ENCODE results near the gene SSX5.
"Not testable (repeated sequence)": the region's sequence is repeated elsewhere in the genome, so short reads cannot be mapped to it uniquely, and the experiment has no call there.

SSX5 gene

DNA sequence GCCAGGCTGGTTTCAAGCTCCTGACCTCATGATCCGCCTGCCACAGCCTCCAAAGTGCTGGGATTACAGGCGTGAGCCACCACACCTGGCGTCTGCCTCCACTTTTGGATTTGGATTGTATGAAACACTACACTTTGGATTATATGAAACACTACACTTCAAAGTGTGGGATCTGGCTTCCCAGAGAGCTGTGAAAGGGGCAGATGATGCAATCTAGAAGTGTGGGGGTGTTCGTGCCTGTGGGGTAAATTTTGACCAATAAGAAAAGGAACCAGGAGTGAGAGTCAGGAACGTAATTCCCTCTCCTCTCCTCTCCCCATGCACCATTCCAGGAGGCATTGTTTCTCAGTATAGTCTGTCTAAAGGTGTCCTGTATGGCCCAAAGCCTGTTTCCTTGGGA, 14.7 kb downstream of the SSX5 start:
- H2BK5ac ChIP-seq (ENCODE audit: low read depth, low read length, poor library complexity); H3K14ac ChIP-seq (ENCODE audit: low read length); H3K4me1 ChIP-seq (ENCODE audit: control insufficient read depth in 1 of 2, insufficient read depth in 2 of 2, low read length in 2 of 2); H3K36me3 ChIP-seq (ENCODE audit: control insufficient read depth in 1 of 2, insufficient read depth in 2 of 2, low read length in 2 of 2); DNase-seq; H2AFZ ChIP-seq (ENCODE audit: insufficient read depth, low read length, poor library complexity); H3K27ac ChIP-seq (ENCODE audit: low read depth, low read length); H2BK120ac ChIP-seq (ENCODE audit: insufficient read depth, low read length, poor library complexity); H3K4me2 ChIP-seq (ENCODE audit: low read length); H4K8ac ChIP-seq (ENCODE audit: low read depth, low read length); H4K91ac ChIP-seq (ENCODE audit: low read depth, low read length); H3K79me2 ChIP-seq (ENCODE audit: control insufficient read depth, insufficient read depth, low read length, poor library complexity); H3K4ac ChIP-seq (ENCODE audit: low read depth, low read length); H3K9me3 ChIP-seq (ENCODE audit: insufficient read depth, low read depth, low read length); H3K27me3 ChIP-seq (ENCODE audit: insufficient read depth, low read length); H2AK5ac ChIP-seq (ENCODE audit: low read length); H2BK12ac ChIP-seq (ENCODE audit: low read length); H3K23ac ChIP-seq (ENCODE audit: low read length); H3K4me3 ChIP-seq (ENCODE audit: low read depth, low read length); H3K79me1 ChIP-seq (ENCODE audit: low read length); H4K12ac ChIP-seq (ENCODE audit: low read depth, low read length); H3K9ac ChIP-seq (ENCODE audit: low read length); H3K18ac ChIP-seq (ENCODE audit: low read length): not testable (repeated sequence)
- WGBS (ENCODE audit: extremely low coverage, insufficient coverage, insufficient read length), result no CpG with 5 or more reads among the region's 5 CpGs

DNA sequence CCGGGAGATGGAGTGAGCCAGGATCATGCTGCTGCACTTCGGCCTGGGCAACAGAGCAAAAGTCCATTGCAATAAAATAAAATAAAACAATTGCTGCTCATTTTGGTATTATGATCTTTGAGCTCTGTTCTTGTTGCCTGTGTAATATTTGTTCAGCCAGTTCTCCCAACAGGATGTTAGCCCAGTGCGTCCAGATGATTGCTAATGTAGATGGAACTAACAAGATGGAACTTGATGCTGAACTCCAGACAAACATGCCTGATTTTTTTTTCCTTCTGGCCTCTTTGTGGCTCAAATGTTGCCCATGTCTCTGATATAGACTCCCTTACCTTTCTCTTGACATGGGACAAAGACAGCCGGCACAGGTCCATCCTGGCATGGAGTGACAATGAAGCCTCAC, 15.8 kb downstream of the SSX5 start:
- Histone ChIP-seq H3K79me1 (ENCODE audit: low read length) (no peaks in the 10 kb centered on the region), H3K14ac (ENCODE audit: low read length) (no peak overlapping the region), H2BK5ac (ENCODE audit: low read depth, low read length, poor library complexity) (no peak overlapping the region), H4K8ac (ENCODE audit: low read depth, low read length) (no peak overlapping the region), H4K91ac (ENCODE audit: low read depth, low read length) (no peak overlapping the region), H3K79me2 (ENCODE audit: control insufficient read depth, insufficient read depth, low read length, poor library complexity) (no peaks in the 10 kb centered on the region), H3K4me1 (ENCODE audit: control insufficient read depth in 1 of 2, insufficient read depth in 2 of 2, low read length in 2 of 2) (no peaks in the 10 kb centered on the region), H3K4me2 (ENCODE audit: low read length) (no peak overlapping the region), H4K12ac (ENCODE audit: low read depth, low read length) (no peak overlapping the region), H3K23ac (ENCODE audit: low read length) (no peak overlapping the region), H3K27ac (ENCODE audit: low read depth, low read length) (no peak overlapping the region), H2BK120ac (ENCODE audit: insufficient read depth, low read length, poor library complexity) (no peak overlapping the region), H3K9ac (ENCODE audit: low read length) (no peak overlapping the region), H3K18ac (ENCODE audit: low read length) (no peak overlapping the region), H3K36me3 (ENCODE audit: control insufficient read depth in 1 of 2, insufficient read depth in 2 of 2, low read length in 2 of 2) (no peaks in the 10 kb centered on the region), H2AFZ (ENCODE audit: insufficient read depth, low read length, poor library complexity) (no peak overlapping the region), H3K27me3 (ENCODE audit: insufficient read depth, low read length) (no peaks in the 10 kb centered on the region), H3K9me3 (ENCODE audit: insufficient read depth, low read depth, low read length) (no peaks in the 10 kb centered on the region), H3K4me3 (ENCODE audit: low read depth, low read length) (no peak overlapping the region), H3K4ac (ENCODE audit: low read depth, low read length) (no peak overlapping the region), H2BK12ac (ENCODE audit: low read length) (no peak overlapping the region), H2AK5ac (ENCODE audit: low read length) (no peak overlapping the region)
- WGBS (ENCODE audit: extremely low coverage, insufficient coverage, insufficient read length), result no CpG with 5 or more reads among the region's 4 CpGs
- DNase-seq, result no peak

DNA sequence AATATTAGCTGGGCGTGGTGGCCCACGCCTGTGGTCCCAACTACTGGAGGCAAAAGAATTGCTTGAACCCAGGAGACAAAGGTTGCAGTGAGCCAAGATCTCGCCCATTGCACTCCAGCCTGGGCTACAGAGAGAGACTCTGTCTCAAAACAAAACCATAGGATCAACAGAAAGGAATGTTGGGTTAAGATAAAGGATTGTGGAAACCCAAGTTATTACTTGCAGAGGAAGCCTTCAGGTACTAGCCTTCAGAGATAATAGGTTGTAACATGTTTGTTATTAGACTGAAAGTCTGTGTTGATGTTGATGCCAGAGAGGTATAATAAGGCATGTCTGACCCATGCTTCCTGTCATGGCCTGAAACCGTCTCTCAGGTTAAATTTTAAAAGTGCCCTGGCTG, 16.9 kb downstream of the SSX5 start:
- DNase-seq, result no peak
- no peak overlapping the region for H3K18ac ChIP-seq (ENCODE audit: low read length)
- peak overlapping the region; percentile 30 for H4K12ac ChIP-seq (ENCODE audit: low read depth, low read length)
- H3K27ac ChIP-seq (ENCODE audit: low read depth, low read length), result no peak overlapping the region
- no peaks in the 10 kb centered on the region for H3K79me2 ChIP-seq (ENCODE audit: control insufficient read depth, insufficient read depth, low read length, poor library complexity)
- H3K4me2 ChIP-seq (ENCODE audit: low read length), result no peak overlapping the region
- no peak overlapping the region for H3K23ac ChIP-seq (ENCODE audit: low read length)
- no peak overlapping the region for H2BK5ac ChIP-seq (ENCODE audit: low read depth, low read length, poor library complexity)
- no peaks in the 10 kb centered on the region for H3K27me3 ChIP-seq (ENCODE audit: insufficient read depth, low read length)
- H3K79me1 ChIP-seq (ENCODE audit: low read length), result no peaks in the 10 kb centered on the region
- H3K4ac ChIP-seq (ENCODE audit: low read depth, low read length), result no peak overlapping the region
- no peak overlapping the region for H3K14ac ChIP-seq (ENCODE audit: low read length)
- H3K4me3 ChIP-seq (ENCODE audit: low read depth, low read length), result no peak overlapping the region
- H3K36me3 ChIP-seq (ENCODE audit: control insufficient read depth in 1 of 2, insufficient read depth in 2 of 2, low read length in 2 of 2), result no peaks in the 10 kb centered on the region
- no peak overlapping the region for H2BK120ac ChIP-seq (ENCODE audit: insufficient read depth, low read length, poor library complexity)
- H2AFZ ChIP-seq (ENCODE audit: insufficient read depth, low read length, poor library complexity), result no peak overlapping the region
- no peak overlapping the region for H4K8ac ChIP-seq (ENCODE audit: low read depth, low read length)
- no peaks in the 10 kb centered on the region for H3K4me1 ChIP-seq (ENCODE audit: control insufficient read depth in 1 of 2, insufficient read depth in 2 of 2, low read length in 2 of 2)
- no peak overlapping the region for H2AK5ac ChIP-seq (ENCODE audit: low read length)
- H2BK12ac ChIP-seq (ENCODE audit: low read length), result no peak overlapping the region
- H3K9ac ChIP-seq (ENCODE audit: low read length), result no peak overlapping the region
- WGBS (ENCODE audit: extremely low coverage, insufficient coverage, insufficient read length), result no CpG with 5 or more reads among the region's 4 CpGs
- H3K9me3 ChIP-seq (ENCODE audit: insufficient read depth, low read depth, low read length), result no peaks in the 10 kb centered on the region
- H4K91ac ChIP-seq (ENCODE audit: low read depth, low read length), result no peak overlapping the region

DNA sequence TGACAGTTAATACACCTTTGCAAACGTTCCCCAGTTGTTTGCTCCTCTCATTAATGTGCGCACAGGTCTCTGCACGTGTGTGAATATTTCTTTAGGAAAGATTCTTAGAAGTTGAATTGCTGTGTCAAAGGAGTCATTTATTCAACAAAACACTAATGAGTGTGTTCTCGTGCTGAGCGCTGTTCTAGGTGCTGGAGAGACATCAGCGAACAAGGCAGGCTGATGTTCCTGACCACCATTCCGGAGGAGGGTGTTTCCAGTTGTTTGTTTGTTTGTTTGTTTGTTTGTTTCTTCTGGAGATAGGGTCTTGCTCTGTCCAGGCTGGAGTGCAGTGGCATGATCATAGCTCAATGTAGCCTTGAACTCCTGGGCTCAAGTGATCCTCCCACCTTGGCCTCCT, 30.3 kb downstream of the SSX5 start:
- H3K4me1 ChIP-seq (ENCODE audit: control insufficient read depth in 1 of 2, insufficient read depth in 2 of 2, low read length in 2 of 2); H4K8ac ChIP-seq (ENCODE audit: low read depth, low read length); H3K36me3 ChIP-seq (ENCODE audit: control insufficient read depth in 1 of 2, insufficient read depth in 2 of 2, low read length in 2 of 2); H3K79me2 ChIP-seq (ENCODE audit: control insufficient read depth, insufficient read depth, low read length, poor library complexity); H3K9me3 ChIP-seq (ENCODE audit: insufficient read depth, low read depth, low read length); H3K79me1 ChIP-seq (ENCODE audit: low read length); H2AK5ac ChIP-seq (ENCODE audit: low read length); H3K14ac ChIP-seq (ENCODE audit: low read length); H3K4me2 ChIP-seq (ENCODE audit: low read length); H2BK120ac ChIP-seq (ENCODE audit: insufficient read depth, low read length, poor library complexity); H4K12ac ChIP-seq (ENCODE audit: low read depth, low read length); H3K27ac ChIP-seq (ENCODE audit: low read depth, low read length); H3K4me3 ChIP-seq (ENCODE audit: low read depth, low read length); H3K23ac ChIP-seq (ENCODE audit: low read length); DNase-seq; H3K27me3 ChIP-seq (ENCODE audit: insufficient read depth, low read length); H3K4ac ChIP-seq (ENCODE audit: low read depth, low read length); H3K9ac ChIP-seq (ENCODE audit: low read length); H2BK5ac ChIP-seq (ENCODE audit: low read depth, low read length, poor library complexity); H3K18ac ChIP-seq (ENCODE audit: low read length); H4K91ac ChIP-seq (ENCODE audit: low read depth, low read length); H2AFZ ChIP-seq (ENCODE audit: insufficient read depth, low read length, poor library complexity); H2BK12ac ChIP-seq (ENCODE audit: low read length): not testable (repeated sequence)
- no CpG with 5 or more reads among the region's 7 CpGs for whole genome bisulfite sequencing (ENCODE audit: extremely low coverage, insufficient coverage, insufficient read length)
